OCI-LY3 (cell line): ENCODE data around the gene SDC4.
A peak's percentile ranks its signal among the peaks of the same experiment; 100 is the strongest.

Experiments used
- H2AFZ ChIP-seq: fragments of 200-600, 300-600 bp; shearing (Covaris generic); 2 replicates; pipeline ENCODE4 v1.6.0; 2014; ENCODE audit warnings: antibody characterized with exemption, low read depth, low read length
- H3K27ac ChIP-seq: fragments of 200-600, 300-600 bp; sonication (generic); 2 replicates; pipeline ENCODE4 v1.5.1; 2014; ENCODE audit warnings: mild to moderate bottlenecking, low read length, moderate library complexity, mixed read lengths
- H3K27me3 ChIP-seq: fragments of 200-600, 300-600 bp; sonication (generic); 2 replicates; pipeline ENCODE4 v1.6.1; 2014; ENCODE audit warnings: low read depth, low read length, mixed read lengths
- H3K36me3 ChIP-seq: fragments of 200-600, 300-600 bp; sonication (generic); replicated peaks from 2 replicates; pipeline ENCODE3; 2014; ENCODE audit warnings: low read depth, low read length, mixed read lengths
- H3K4me1 ChIP-seq: fragments of 300-600, 200-600 bp; sonication (generic); 2 replicates; pipeline ENCODE4 v1.6.1; 2014; ENCODE audit warnings: low read length, mixed read lengths
- H3K4me2 ChIP-seq: fragments of 200-600, 300-600 bp; sonication (generic); 2 replicates; pipeline ENCODE4 v1.6.1; 2014; ENCODE audit warnings: low read length, mixed read lengths
- H3K4me3 ChIP-seq: fragments of 300-600, 200-600 bp; sonication (generic); 2 replicates; pipeline ENCODE4 v1.5.1; 2014; ENCODE audit warnings: antibody characterized with exemption, mild to moderate bottlenecking, low read length, moderate library complexity
- H3K79me2 ChIP-seq: fragments of 300-600, 200-600 bp; shearing (Covaris generic); 2 replicates; pipeline ENCODE4 v1.6.1; 2014; ENCODE audit warnings: mild to moderate bottlenecking, low read length, mixed read lengths
- H3K9ac ChIP-seq: fragments of 300-600, 200-600 bp; shearing (Covaris generic); 2 replicates; pipeline ENCODE4 v1.6.0; 2014; ENCODE audit warnings: mild to moderate bottlenecking, low read length, moderate library complexity
- H3K9me3 ChIP-seq: fragments of 200-600, 300-600 bp; shearing (Covaris generic); 2 replicates; pipeline ENCODE4 v1.6.1; 2014; ENCODE audit warnings: low read length, mixed read lengths; ENCODE audit not compliant: insufficient read depth
- H4K20me1 ChIP-seq: fragments of 200-600, 300-600 bp; sonication (generic); 2 replicates; pipeline ENCODE4 v1.6.1; 2016; ENCODE audit warnings: low read length, mixed read lengths; ENCODE audit not compliant: insufficient read depth
- EZH2phosphoT487 ChIP-seq: fragments of 200-600 bp; shearing (Covaris generic); IDR thresholded peaks from 2 replicates; pipeline ENCODE4 v1.6.1; 2018; ENCODE audit warnings: antibody characterized with exemption, mixed run types, low read depth
- TF ChIP-seq, protein P1 (sequence below): fragments of 200-600, 300-600 bp; sonication (generic); IDR thresholded peaks from 2 replicates; pipeline ENCODE4 v1.5.1; 2014; ENCODE audit warnings: antibody characterized with exemption, low read length, low read depth

SDC4 gene

DNA sequence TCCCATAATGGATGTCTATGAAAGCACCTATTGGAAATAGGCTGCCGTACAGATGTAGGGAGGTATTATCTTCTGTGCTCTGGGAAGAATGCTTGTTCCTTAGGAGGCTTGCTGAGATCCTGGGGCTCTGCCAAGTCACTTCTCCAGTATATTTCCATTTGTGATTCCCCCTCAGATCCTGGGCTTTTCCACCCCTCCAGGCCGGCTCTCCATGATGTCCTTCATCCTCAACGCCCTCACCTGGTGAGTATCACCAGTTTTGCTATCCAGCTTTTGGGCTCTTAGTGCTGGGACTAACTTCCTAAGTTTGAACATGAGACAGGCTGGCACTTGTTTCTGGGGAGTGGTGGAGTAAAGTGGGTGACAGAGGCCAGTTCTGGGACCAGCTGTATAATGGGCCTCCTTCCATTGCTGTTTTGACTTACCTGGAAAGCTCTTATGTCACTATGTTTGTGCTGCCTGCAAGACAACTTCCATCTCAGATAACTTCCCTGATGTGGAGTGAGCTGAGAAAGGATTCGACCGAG, 17.3 kb upstream of the SDC4 start:
- Histone ChIP-seq H3K79me2 (peaks cover 43% of the 10 kb centered on the region), H4K20me1 (peaks cover 45% of the 10 kb centered on the region), H3K9me3 (no peaks in the 10 kb centered on the region), H3K4me1 (peaks cover 74% of the 10 kb centered on the region), H3K4me2 (no peak overlapping the region), H2AFZ (no peak overlapping the region), H3K36me3 (peaks cover 39% of the 10 kb centered on the region), H3K4me3 (no peak overlapping the region), H3K27me3 (peaks cover 26% of the 10 kb centered on the region), H3K9ac (no peak overlapping the region), H3K27ac (no peak overlapping the region)
- TF ChIP-seq, protein P1, sequence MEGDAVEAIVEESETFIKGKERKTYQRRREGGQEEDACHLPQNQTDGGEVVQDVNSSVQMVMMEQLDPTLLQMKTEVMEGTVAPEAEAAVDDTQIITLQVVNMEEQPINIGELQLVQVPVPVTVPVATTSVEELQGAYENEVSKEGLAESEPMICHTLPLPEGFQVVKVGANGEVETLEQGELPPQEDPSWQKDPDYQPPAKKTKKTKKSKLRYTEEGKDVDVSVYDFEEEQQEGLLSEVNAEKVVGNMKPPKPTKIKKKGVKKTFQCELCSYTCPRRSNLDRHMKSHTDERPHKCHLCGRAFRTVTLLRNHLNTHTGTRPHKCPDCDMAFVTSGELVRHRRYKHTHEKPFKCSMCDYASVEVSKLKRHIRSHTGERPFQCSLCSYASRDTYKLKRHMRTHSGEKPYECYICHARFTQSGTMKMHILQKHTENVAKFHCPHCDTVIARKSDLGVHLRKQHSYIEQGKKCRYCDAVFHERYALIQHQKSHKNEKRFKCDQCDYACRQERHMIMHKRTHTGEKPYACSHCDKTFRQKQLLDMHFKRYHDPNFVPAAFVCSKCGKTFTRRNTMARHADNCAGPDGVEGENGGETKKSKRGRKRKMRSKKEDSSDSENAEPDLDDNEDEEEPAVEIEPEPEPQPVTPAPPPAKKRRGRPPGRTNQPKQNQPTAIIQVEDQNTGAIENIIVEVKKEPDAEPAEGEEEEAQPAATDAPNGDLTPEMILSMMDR, result no peak
- no peak for TF ChIP-seq EZH2phosphoT487

DNA sequence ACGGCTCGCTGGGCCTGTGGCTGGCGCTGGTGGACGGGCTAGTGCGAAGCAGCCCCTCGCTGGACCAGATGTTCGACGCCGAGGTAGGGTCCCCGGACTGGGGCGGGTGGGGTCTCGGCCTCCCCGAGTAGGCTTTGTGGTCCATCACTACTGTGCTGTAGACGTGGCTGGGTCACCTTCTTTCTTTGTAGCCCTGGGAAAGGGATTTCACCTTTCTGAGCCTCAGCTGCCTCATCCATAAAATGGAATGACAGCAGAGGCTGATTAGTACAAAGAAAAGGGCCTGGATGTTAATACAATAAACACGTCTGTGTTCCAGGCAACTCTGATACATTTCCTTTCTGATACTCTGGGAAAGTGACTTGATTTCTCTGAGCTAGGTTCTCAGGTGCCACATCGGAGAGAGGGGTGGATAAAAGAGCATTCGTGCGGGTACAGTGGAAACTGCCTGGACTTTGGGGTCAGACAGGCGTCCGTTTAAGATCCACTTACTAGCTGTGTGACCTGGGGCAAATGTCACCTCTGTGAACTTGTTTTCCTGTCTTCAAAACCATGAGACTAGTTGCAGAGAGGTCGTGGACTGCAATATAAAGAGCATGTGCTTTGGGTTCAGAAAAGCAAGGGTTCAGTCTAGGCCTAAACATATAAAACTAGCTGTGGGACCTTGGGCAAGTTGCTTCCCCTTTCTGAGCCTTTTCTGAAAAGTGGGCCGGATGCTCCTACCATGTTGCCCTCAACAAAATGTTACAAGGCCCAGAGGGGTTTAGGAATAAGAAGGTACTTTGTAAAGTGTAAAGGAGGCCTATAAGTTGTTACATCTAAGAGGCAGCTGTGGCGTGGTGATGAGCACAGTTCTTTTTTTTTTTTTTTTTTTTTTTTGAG, 15.6 kb upstream of the SDC4 start:
- H2AFZ ChIP-seq, result no peak overlapping the region
- peak overlapping the region; percentile 70 for H3K27ac ChIP-seq

DNA sequence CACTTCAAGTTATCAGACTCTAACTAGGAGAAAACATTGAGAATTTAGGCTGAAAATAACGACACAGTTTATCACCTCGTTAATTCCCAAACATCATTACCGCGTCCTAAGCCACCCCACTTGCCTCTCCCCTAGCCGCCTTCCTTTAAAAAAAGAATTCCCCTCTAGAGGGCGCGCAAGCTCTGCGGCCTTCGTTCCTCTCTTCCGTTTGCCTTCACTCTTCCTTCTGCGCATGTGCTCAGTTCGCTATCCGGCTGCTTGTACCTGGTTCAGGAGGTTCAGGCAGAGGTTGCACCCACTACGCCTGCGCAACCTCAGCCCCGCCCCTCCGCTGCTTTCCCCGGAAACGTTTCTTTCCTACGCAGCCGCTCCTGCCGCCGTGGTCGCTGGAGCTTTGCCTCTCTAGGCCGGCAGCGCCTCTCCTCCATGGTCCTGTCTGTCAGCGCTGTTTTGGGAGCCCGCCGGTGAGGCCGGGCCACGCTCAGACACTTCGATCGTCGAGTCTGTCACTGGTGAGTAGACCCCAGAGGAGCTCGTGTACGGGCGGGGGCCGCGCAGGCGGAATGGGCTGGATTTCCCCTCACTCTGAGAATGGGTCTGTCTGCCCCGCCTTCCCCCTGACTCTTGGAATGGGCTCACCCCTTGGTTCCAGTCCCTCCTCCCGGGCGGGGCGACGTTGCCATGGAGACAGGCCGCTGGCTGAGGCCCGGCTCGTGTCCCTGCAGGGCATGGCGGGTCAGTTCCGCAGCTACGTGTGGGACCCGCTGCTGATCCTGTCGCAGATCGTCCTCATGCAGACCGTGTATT, 14.8 kb upstream of the SDC4 start, which contains the start of gene SYS1:
Gene SYS1, plus strand, starts transcription at position 353 of the 807 bp plus-strand sequence. Its CDS starts 376 bp downstream, at position 729.
- peaks cover 34% of the 10 kb centered on the region for H3K36me3 ChIP-seq
- peak within 1 kb of the TSS; percentile 70 for H3K27ac ChIP-seq
- peaks cover 73% of the 10 kb centered on the region for H3K4me1 ChIP-seq
- H3K4me3 ChIP-seq, result peak within 1 kb of the TSS; percentile 74
- H4K20me1 ChIP-seq, result peaks cover 31% of the 10 kb centered on the region
- H3K9ac ChIP-seq, result peak within 1 kb of the TSS; percentile 80
- H3K9me3 ChIP-seq, result no peaks in the 10 kb centered on the region
- peak within 1 kb of the TSS; percentile 98 for H2AFZ ChIP-seq
- peaks cover 20% of the 10 kb centered on the region for H3K27me3 ChIP-seq
- peaks cover 36% of the 10 kb centered on the region for H3K79me2 ChIP-seq
- H3K4me2 ChIP-seq, result peak within 1 kb of the TSS; percentile 94
- TF ChIP-seq EZH2phosphoT487, result no peak
- TF ChIP-seq, protein P1, result peak; percentile 95

More for the DNA sequence above, 15.6 kb upstream of the SDC4 start:
- Histone ChIP-seq H3K4me2 (peak overlapping the region; percentile 94), H3K4me3 (peak overlapping the region; percentile 74), H3K27me3 (peaks cover 20% of the 10 kb centered on the region), H3K36me3 (peaks cover 34% of the 10 kb centered on the region), H3K9ac (peak overlapping the region; percentile 73), H3K79me2 (peaks cover 36% of the 10 kb centered on the region), H4K20me1 (peaks cover 35% of the 10 kb centered on the region), H3K4me1 (peaks cover 72% of the 10 kb centered on the region), H3K9me3 (no peaks in the 10 kb centered on the region)
- no peak for TF ChIP-seq EZH2phosphoT487
- TF ChIP-seq, protein P1, result no peak

DNA sequence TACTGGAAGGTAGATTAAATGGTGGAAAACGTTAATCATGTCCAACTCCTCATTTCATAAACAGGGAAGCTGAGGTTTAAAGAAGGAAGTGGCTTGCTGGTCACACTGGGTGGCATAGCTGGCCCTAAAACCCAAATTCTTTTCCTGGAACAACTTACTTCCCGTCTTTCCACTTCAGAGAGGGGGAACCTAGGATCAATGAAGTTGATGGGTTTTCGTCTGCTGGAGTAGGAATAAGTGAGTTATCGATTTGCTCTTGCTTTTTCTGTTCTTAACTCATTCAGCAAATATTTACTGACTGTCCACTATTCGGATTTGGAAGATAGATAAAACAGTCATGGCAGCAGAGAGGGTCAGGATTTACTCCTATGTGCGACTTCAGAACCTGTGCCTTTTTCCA, 13.6 kb upstream of the SDC4 start:
- peaks cover 61% of the 10 kb centered on the region for H3K4me1 ChIP-seq
- H3K79me2 ChIP-seq, result peaks cover 29% of the 10 kb centered on the region
- H3K4me2 ChIP-seq, result no peak overlapping the region
- no peak overlapping the region for H3K27ac ChIP-seq
- H3K9me3 ChIP-seq, result no peaks in the 10 kb centered on the region
- H2AFZ ChIP-seq, result no peak overlapping the region
- no peak overlapping the region for H3K9ac ChIP-seq
- TF ChIP-seq, protein P1, result no peak
- TF ChIP-seq EZH2phosphoT487, result no peak
- peaks cover 16% of the 10 kb centered on the region for H3K27me3 ChIP-seq
- peaks cover 20% of the 10 kb centered on the region; the same call in 1 of the 2 replicates for H4K20me1 ChIP-seq
- H3K36me3 ChIP-seq, result peaks cover 22% of the 10 kb centered on the region
- no peak overlapping the region for H3K4me3 ChIP-seq
